Measurements from ENCODE around the gene RPL39L.

RPL39L gene

GRCh38 chr3:187072511-187072910 is 66.8 kb downstream of the RPL39L start:
- Histone ChIP-seq H3K9me3 (ENCODE audit: control insufficient read depth, insufficient read depth, low read depth, low read length) (no peaks in the 10 kb centered on the region), H3K4me1 (ENCODE audit: control insufficient read depth, insufficient read depth, low read length) (no peaks in the 10 kb centered on the region), H3K36me3 (ENCODE audit: control insufficient read depth in 2 of 2, insufficient read depth in 1 of 2, low read length in 2 of 2) (no peaks in the 10 kb centered on the region), H3K4me3 (ENCODE audit: low read depth, low read length) (no peak overlapping the region), H3K27ac (ENCODE audit: extremely low read depth, low read depth, low read length) (no peak overlapping the region)
- POLR2A ChIA-PET: no interaction called here
- TF ChIP-seq ZNF677 (tag by site-specific recombination; IDR thresholded peaks at IDR 0.05): no peak
- TF ChIP-seq ZNF302 (tag by site-specific recombination; IDR thresholded peaks at IDR 0.05; ENCODE audit: low read depth): no peak
- TF ChIP-seq, protein P1, sequence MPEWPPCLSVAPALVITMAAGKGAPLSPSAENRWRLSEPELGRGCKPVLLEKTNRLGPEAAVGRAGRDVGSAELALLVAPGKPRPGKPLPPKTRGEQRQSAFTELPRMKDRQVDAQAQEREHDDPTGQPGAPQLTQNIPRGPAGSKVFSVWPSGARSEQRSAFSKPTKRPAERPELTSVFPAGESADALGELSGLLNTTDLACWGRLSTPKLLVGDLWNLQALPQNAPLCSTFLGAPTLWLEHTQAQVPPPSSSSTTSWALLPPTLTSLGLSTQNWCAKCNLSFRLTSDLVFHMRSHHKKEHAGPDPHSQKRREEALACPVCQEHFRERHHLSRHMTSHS (tag by site-specific recombination; IDR thresholded peaks at IDR 0.05): no peak
- no peak for TF ChIP-seq ZBTB17 (tag by site-specific recombination; IDR thresholded peaks at IDR 0.05)
- TF ChIP-seq ZNF175 (tag by site-specific recombination; IDR thresholded peaks at IDR 0.05): no peak
- no peak for TF ChIP-seq YY1 (tag by site-specific recombination; IDR thresholded peaks at IDR 0.05)
- TF ChIP-seq ZNF19 (tag by site-specific recombination; IDR thresholded peaks at IDR 0.05; ENCODE audit: low read depth): no peak
- TF ChIP-seq, protein P2, sequence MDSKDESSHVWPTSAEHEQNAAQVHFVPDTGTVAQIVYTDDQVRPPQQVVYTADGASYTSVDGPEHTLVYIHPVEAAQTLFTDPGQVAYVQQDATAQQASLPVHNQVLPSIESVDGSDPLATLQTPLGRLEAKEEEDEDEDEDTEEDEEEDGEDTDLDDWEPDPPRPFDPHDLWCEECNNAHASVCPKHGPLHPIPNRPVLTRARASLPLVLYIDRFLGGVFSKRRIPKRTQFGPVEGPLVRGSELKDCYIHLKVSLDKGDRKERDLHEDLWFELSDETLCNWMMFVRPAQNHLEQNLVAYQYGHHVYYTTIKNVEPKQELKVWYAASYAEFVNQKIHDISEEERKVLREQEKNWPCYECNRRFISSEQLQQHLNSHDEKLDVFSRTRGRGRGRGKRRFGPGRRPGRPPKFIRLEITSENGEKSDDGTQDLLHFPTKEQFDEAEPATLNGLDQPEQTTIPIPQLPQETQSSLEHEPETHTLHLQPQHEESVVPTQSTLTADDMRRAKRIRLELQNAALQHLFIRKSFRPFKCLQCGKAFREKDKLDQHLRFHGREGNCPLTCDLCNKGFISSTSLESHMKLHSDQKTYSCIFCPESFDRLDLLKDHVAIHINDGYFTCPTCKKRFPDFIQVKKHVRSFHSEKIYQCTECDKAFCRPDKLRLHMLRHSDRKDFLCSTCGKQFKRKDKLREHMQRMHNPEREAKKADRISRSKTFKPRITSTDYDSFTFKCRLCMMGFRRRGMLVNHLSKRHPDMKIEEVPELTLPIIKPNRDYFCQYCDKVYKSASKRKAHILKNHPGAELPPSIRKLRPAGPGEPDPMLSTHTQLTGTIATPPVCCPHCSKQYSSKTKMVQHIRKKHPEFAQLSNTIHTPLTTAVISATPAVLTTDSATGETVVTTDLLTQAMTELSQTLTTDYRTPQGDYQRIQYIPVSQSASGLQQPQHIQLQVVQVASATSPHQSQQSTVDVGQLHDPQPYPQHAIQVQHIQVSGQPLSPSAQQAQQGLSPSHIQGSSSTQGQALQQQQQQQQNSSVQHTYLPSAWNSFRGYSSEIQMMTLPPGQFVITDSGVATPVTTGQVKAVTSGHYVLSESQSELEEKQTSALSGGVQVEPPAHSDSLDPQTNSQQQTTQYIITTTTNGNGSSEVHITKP (tag by site-specific recombination; IDR thresholded peaks at IDR 0.05): no peak
- CTCF ChIA-PET: interaction anchor here (0.6 to 1.0 kb wide), 2 partner anchors 67 to 78 kb away, joined by 3 to 4 read pairs; partner anchors contain the start of gene RPL39L

GRCh38 chr3:187072102-187072501 is 67.2 kb downstream of the RPL39L start:
- H3K27ac ChIP-seq (ENCODE audit: extremely low read depth, low read depth, low read length): no peak overlapping the region
- ChIA-PET POLR2A (no interaction called here), CTCF (interaction anchor here (0.6 to 1.0 kb wide), 2 partner anchors 68 to 79 kb away, joined by 3 to 4 read pairs; partner anchors contain the start of gene RPL39L)
- H3K9me3 ChIP-seq (ENCODE audit: control insufficient read depth, insufficient read depth, low read depth, low read length): no peaks in the 10 kb centered on the region
- TF ChIP-seq ZNF600 (tag by site-specific recombination; IDR thresholded peaks at IDR 0.05) (peak; percentile 83), ZNF707 (tag by site-specific recombination; IDR thresholded peaks at IDR 0.05) (no peak)
- no peaks in the 10 kb centered on the region for H3K36me3 ChIP-seq (ENCODE audit: control insufficient read depth in 2 of 2, insufficient read depth in 1 of 2, low read length in 2 of 2)
- no peak overlapping the region for H3K4me3 ChIP-seq (ENCODE audit: low read depth, low read length)
- no peaks in the 10 kb centered on the region for H3K4me1 ChIP-seq (ENCODE audit: control insufficient read depth, insufficient read depth, low read length)
